ENCODE results near the gene ADCY10.
"Not testable (repeated sequence)": the region's sequence is repeated elsewhere in the genome, so short reads cannot be mapped to it uniquely, and the experiment has no call there.

ADCY10 gene

GRCh38 chr1:167890400-167890799, 23.5 kb downstream of the ADCY10 start:
- H3K36me3 ChIP-seq (replicated peaks): no peaks in the 10 kb centered on the region
- TF ChIP-seq CTCF (IDR thresholded peaks at IDR 0.05; ENCODE audit: low read depth, low read length, missing control alignments): no peak
- no peak overlapping the region for H3K4me3 ChIP-seq (ENCODE audit: low read depth, low read length)
- in situ Hi-C loops (cut with HindIII; ENCODE audit: low pct_ligation_motif_present, low sequenced_read_pairs): no loop called here
- no peak for DNase-seq
- H3K27me3 ChIP-seq (replicated peaks): no peaks in the 10 kb centered on the region
- H3K27ac ChIP-seq: no peak overlapping the region

DNA sequence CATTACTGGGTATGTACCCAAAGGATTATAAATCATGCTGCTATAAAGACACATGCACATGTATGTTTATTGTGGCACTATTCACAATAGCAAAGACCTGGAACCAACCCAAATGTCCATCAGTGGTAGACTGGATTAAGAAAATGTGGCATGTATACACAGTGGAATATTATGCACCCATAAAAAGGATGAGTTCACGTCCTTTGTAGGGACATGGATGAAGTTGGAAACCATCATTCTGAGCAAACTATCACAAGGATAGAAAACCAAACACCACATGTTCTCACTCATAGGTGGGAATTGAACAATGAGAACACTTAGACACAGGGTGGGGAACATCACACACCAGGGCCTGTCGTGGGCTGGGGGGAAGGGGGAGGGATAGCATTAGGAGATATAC, 26.7 kb downstream of the ADCY10 start:
- H3K4me3 ChIP-seq (ENCODE audit: low read depth, low read length); H3K27me3 ChIP-seq (replicated peaks); H3K36me3 ChIP-seq (replicated peaks); H3K27ac ChIP-seq; in situ Hi-C loops (cut with HindIII; ENCODE audit: low pct_ligation_motif_present, low sequenced_read_pairs); DNase-seq: not testable (repeated sequence)

DNA sequence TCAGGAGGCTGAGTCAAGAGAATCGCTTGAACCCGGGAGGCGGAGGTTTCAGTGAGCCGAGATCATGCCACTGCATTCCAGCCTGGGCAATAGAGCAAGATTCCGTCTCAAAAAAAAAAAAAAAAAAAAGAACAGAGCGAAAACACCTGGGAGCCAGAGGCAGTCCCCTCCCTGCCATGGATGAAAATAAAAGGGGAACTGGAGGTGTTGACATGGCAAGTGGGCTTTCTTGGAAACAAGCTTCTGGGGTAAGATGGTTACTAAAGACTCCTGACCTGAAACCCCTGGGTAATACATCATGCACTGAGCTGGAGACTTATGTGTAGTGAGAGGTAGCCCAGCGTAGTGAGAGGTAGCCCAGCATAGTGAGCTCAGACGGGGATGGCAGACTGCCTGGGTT, 31.6 kb downstream of the ADCY10 start:
- Histone ChIP-seq H3K27me3 (replicated peaks) (no peaks in the 10 kb centered on the region), H3K36me3 (replicated peaks) (no peaks in the 10 kb centered on the region), H3K27ac (no peak overlapping the region), H3K4me3 (ENCODE audit: low read depth, low read length) (no peak overlapping the region)
- DNase-seq: no peak
- TF ChIP-seq CTCF (IDR thresholded peaks at IDR 0.05; ENCODE audit: low read depth, low read length, missing control alignments): no peak
- in situ Hi-C loops (cut with HindIII; ENCODE audit: low pct_ligation_motif_present, low sequenced_read_pairs): no loop called here

GRCh38 chr1:167881786-167882185, 32.1 kb downstream of the ADCY10 start:
- peak; percentile 31 for DNase-seq
- no peak for TF ChIP-seq CTCF (IDR thresholded peaks at IDR 0.05; ENCODE audit: low read depth, low read length, missing control alignments)
- Histone ChIP-seq H3K27ac (peak overlapping the region; percentile 13), H3K27me3 (replicated peaks) (no peaks in the 10 kb centered on the region), H3K36me3 (replicated peaks) (no peaks in the 10 kb centered on the region), H3K4me3 (ENCODE audit: low read depth, low read length) (no peak overlapping the region)
- in situ Hi-C loops (cut with HindIII; ENCODE audit: low pct_ligation_motif_present, low sequenced_read_pairs): no loop called here

DNA sequence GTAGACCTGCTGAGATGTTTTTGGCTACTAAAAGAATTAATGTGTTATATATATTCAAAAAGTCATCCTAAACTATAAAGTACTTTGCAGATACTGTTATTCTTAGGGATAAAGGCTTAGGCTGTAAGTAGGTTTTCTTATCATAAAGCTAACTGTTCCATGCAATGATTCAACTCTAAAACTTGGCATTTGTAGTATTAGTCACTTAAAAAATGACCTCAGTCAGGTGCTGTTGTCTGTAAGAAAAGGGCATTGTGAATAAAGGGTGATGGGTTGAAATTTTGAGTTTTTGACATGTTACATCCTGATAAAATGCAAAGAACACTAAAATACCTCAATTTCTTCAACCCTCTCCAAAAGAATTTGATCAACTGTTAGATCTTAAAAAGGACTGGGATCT, 32.9 kb downstream of the ADCY10 start:
- no peaks in the 10 kb centered on the region for H3K27me3 ChIP-seq (replicated peaks)
- no peak for DNase-seq
- peak overlapping the region; percentile 24 for H3K27ac ChIP-seq
- no peak overlapping the region for H3K4me3 ChIP-seq (ENCODE audit: low read depth, low read length)
- in situ Hi-C loops (cut with HindIII; ENCODE audit: low pct_ligation_motif_present, low sequenced_read_pairs): no loop called here
- H3K36me3 ChIP-seq (replicated peaks): no peaks in the 10 kb centered on the region
- no peak for TF ChIP-seq CTCF (IDR thresholded peaks at IDR 0.05; ENCODE audit: low read depth, low read length, missing control alignments)

- Histone ChIP-seq H3K36me3 (replicated peaks) (no peaks in the 10 kb centered on the region), H3K27me3 (replicated peaks) (no peaks in the 10 kb centered on the region), H3K27ac (peak overlapping the region; percentile 24), H3K4me3 (ENCODE audit: low read depth, low read length) (no peak overlapping the region)
- no peak for TF ChIP-seq CTCF (IDR thresholded peaks at IDR 0.05; ENCODE audit: low read depth, low read length, missing control alignments)
- peak; percentile 43 for DNase-seq
- in situ Hi-C loops (cut with HindIII; ENCODE audit: low pct_ligation_motif_present, low sequenced_read_pairs): no loop called here
Measured at GRCh38 chr1:167880580-167881021, 33.3 kb downstream of the ADCY10 start.

Data from brain microvascular endothelial cell (primary cell).